Ovary (tissue), 9 donors: ENCODE results near the gene WDR93. TPM values are rescaled to one million over a fixed set of nuclear protein-coding genes. Genes with fewer than 3 reads are reported as not detected.
"Not testable (repeated sequence)": the region's sequence is repeated elsewhere in the genome, so short reads cannot be mapped to it uniquely, and the experiment has no call there.

Source experiments
- DNase-seq, 5 donors: peaks; one replicate each; pipeline ENCODE4 v3.0.0-alpha.2; 2019 to 2020
- H3K27ac ChIP-seq, 2 donors: fragments of 200-600 bp; one replicate each; pipeline versions ENCODE4 v1.5.1 to v1.8.0; 2019 to 2022
- H3K27me3 ChIP-seq: fragments of 200-600 bp; one replicate; pipeline ENCODE4 v1.8.0; 2022
- H3K36me3 ChIP-seq: fragments of 200-600 bp; sonication (generic); one replicate; pipeline ENCODE4 v1.5.1; 2019
- H3K4me1 ChIP-seq: one replicate; pipeline ENCODE4 v1.8.1; 2013; ENCODE audit warnings: mild to moderate bottlenecking, moderate library complexity; ENCODE audit not compliant: insufficient read depth
- H3K4me3 ChIP-seq: fragments of 200-600 bp; sonication (generic); one replicate; pipeline ENCODE4 v1.5.1; 2017
- H3K9me3 ChIP-seq, 2 donors: fragments of 200-600 bp in 1 of 2; sonication (generic) in 1 of 2; one replicate each; pipeline versions ENCODE4 v1.5.1 to v1.8.1; 2013 to 2019; ENCODE audit warnings: mild to moderate bottlenecking in 1 of 2, moderate library complexity in 1 of 2
- CTCF ChIP-seq, 3 donors: fragments of 450-650 bp in 2 of 3; fragments of 200-600 bp in 1 of 3; IDR thresholded peaks; one replicate each; pipeline versions ENCODE4 v1.5.1 to v1.8.0; 2016 to 2022; ENCODE audit warnings: antibody characterized with exemption in 3 of 3, mild to moderate bottlenecking in 1 of 3
- EP300 ChIP-seq: sonication (generic); formaldehyde crosslinking; IDR thresholded peaks from one replicate; pipeline ENCODE4 v1.6.1; 2017; ENCODE audit warnings: antibody characterized with exemption
- POLR2A ChIP-seq: fragments of 450-650 bp; IDR thresholded peaks from one replicate; pipeline ENCODE4 v1.6.1; 2017; ENCODE audit warnings: antibody characterized with exemption, mild to moderate bottlenecking, moderate library complexity
- WGBS, 3 donors: extraction: QIAGEN DNeasy Blood & Tissue Kit in 1 of 3; methylation state at CpG; one replicate each; pipeline versions ENCODE4 v1.1.5 to v1.1.7; 2013 to 2017; 5-methylcytosine and 5-hydroxymethylcytosine counted together
- intact Hi-C, 4 donors: fragments of 100-400 bp; cut with DNase I; formaldehyde crosslinking; loops; one replicate each; pipeline versions ENCODE4 v1.11.0 to v1.15.1; 2022 to 2023
- polyA plus RNA-seq, 2 donors: library from polyadenylated mRNA; stranded (reverse); fragments of 200-250 nt in 1 of 2; fragments of 350-450 nt in 1 of 2; fragmentation: Illumina TruSeq in 1 of 2; extraction: RNeasy Lipid Tissue Mini Kit (QIAGEN cat#74804) in 1 of 2; gene quantifications; one replicate each; pipeline ENCODE4 v1.2.3, GENCODE V29; 2013 to 2014
- total RNA-seq, 7 donors: library from RNA; depleted of rRNA in 2 of 7; stranded (reverse); fragments of >200 nt in 2 of 7; fragmentation: NEBNext Ultra II Directional in 3 of 7; extraction: Animal tissue kit (Norgen Biotek cat#: 25700) in 3 of 7; gene quantifications; one replicate each; pipeline versions ENCODE4 v1.1.0 to v1.2.4, GENCODE V29; 2016 to 2023
- donor health status: DM: no; HTN: no; CAD: no; lungs with moderate emphysema.
- donor health status: DM: no; HTN: no; CAD: no.
- donor health status: Bipolar disorder and iron deficiency.
- donor health status: DM: yes; HTN: yes; CAD: no.
- donor health status: DM: no; HTN: no; CAD: no.
- donor health status: DM: yes; HTN: yes; CAD: no.

WDR93 gene
- total and polyA plus RNA-seq, 9 donors, result 0.23 to 3.2 (median 0.46) TPM; not detected in 1

GRCh38 chr15:89686522-89686921 is 4.1 kb upstream of the WDR93 start:
- no peaks in the 10 kb centered on the region for H3K9me3 ChIP-seq
- intact Hi-C loops, result no loop called here

DNA sequence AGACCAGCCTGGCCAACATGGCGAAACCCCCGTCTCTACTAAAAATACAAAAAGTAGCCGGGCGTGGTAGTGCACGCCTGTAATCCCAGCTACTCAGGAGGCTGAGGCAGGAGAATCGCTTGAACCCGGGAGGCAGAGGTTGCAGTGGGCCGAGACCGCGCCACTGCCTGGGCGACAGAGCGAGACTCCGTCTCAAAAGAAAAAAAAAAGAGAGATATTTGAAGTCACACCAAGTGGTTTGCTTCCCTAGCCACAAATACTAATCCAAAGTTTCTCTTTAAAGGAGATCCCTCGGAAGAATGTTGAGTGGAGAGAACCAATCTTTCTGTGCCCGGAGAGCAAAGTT is 708 bp upstream of the WDR93 start:
- H3K4me1 ChIP-seq, H3K9me3 ChIP-seq, H3K27me3 ChIP-seq, intact Hi-C loops, DNase-seq, H3K27ac ChIP-seq, H3K36me3 ChIP-seq: not testable (repeated sequence)
- WGBS, 3 donors, result 36 to 60% (median 40%) methylated on average over 15 of the region's 15 CpGs
- peak overlapping the region; percentile 78 for H3K4me3 ChIP-seq

More at GRCh38 chr15:89686522-89686921, 4.1 kb upstream of the WDR93 start:
- no peaks in the 10 kb centered on the region for H3K27me3 ChIP-seq
- H3K36me3 ChIP-seq, result no peaks in the 10 kb centered on the region
- TF ChIP-seq EP300, result no peak
- DNase-seq, result no peak
- H3K4me3 ChIP-seq, result no peak overlapping the region
- H3K27ac ChIP-seq, result no peak overlapping the region
- H3K4me1 ChIP-seq, result peaks cover 5% of the 10 kb centered on the region

GRCh38 chr15:89693091-89693490 is 2.5 kb downstream of the WDR93 start:
- WGBS, 3 donors, result 25 to 44% (median 29%) methylated on average over 2 of the region's 2 CpGs

DNA sequence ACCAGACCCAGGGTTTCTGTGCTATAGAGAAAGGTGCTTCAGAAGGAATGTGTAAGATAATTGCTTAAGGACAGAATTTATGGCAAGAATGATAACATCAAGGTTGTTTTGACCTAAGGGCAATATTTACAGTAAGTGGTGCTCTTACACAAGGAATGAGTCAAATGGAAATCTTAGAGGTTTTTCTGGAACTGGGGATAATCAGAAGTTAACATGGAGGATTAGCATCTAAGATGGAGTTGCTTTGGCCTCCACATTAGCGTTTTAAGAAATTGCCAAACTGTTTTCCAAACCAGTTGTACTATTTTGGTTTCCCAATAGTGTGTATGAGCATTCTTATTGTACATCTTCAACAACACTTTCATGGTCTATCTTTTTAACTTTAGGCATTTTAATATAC is 3.1 kb downstream of the WDR93 start:
- Histone ChIP-seq H3K4me3 (no peak overlapping the region), H3K4me1 (peaks cover 5% of the 10 kb centered on the region), H3K9me3 (no peaks in the 10 kb centered on the region), H3K36me3 (no peaks in the 10 kb centered on the region), H3K27me3 (no peaks in the 10 kb centered on the region), H3K27ac (no peak overlapping the region)
- WGBS, 3 donors, result 80 to 85% (median 83%) methylated on average over 1 of the region's 1 CpG
- TF ChIP-seq CTCF (IDR thresholded peaks at IDR 0.05) (no peak), POLR2A (no peak)
- no peak for DNase-seq
- intact Hi-C loops, result no loop called here

More at GRCh38 chr15:89693091-89693490, 2.5 kb downstream of the WDR93 start:
- no peak overlapping the region for H3K27ac ChIP-seq
- intact Hi-C loops, result no loop called here
- no peaks in the 10 kb centered on the region for H3K9me3 ChIP-seq
- no peak for DNase-seq
- no peaks in the 10 kb centered on the region for H3K36me3 ChIP-seq
- TF ChIP-seq CTCF (IDR thresholded peaks at IDR 0.05) (no peak), EP300 (no peak), POLR2A (no peak)
- no peak overlapping the region for H3K4me3 ChIP-seq
- H3K27me3 ChIP-seq, result no peaks in the 10 kb centered on the region
- peaks cover 5% of the 10 kb centered on the region for H3K4me1 ChIP-seq

DNA sequence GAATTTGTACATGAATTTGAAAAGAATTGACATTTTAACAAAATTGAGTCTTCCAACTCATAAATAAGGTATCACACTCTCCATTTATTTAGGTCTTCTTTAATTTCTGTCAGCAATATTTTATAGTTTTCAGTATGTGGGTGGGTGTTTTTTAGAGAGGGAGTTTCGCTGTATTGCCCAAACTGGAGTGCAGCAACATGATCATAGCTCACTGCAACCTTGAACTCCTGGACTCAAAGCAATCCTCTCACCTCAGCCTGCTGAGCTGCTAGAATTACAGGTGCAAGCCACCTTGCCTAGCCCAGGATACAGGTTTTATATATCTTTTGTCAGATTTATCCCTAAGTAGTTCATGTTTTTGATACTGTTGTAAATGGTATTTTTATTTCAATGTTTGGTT is 4.6 kb downstream of the WDR93 start:
- no peak for DNase-seq
- TF ChIP-seq CTCF (IDR thresholded peaks at IDR 0.05), result no peak
- no peak for TF ChIP-seq POLR2A
- no peak for TF ChIP-seq EP300
- Histone ChIP-seq H3K27ac (no peak overlapping the region), H3K36me3 (no peaks in the 10 kb centered on the region), H3K4me1 (no peaks in the 10 kb centered on the region), H3K27me3 (no peaks in the 10 kb centered on the region), H3K9me3 (no peaks in the 10 kb centered on the region), H3K4me3 (no peak overlapping the region)
- intact Hi-C loops, result no loop called here
- 63 to 73% (median 72%) methylated on average over 1 of the region's 1 CpG for WGBS, 3 donors

GRCh38 chr15:89704411-89704810 is 13.8 kb downstream of the WDR93 start:
- intact Hi-C loops, result no loop called here
- H3K36me3 ChIP-seq, result no peaks in the 10 kb centered on the region
- no peak for TF ChIP-seq EP300
- TF ChIP-seq CTCF (IDR thresholded peaks at IDR 0.05), result no peak
- no peak for TF ChIP-seq POLR2A
- DNase-seq, result no peak
- H3K4me1 ChIP-seq, result no peaks in the 10 kb centered on the region
- no peak overlapping the region for H3K27ac ChIP-seq
- no peak overlapping the region for H3K4me3 ChIP-seq
- no peaks in the 10 kb centered on the region for H3K27me3 ChIP-seq
- H3K9me3 ChIP-seq, result no peaks in the 10 kb centered on the region
